C1 segment of cervical spinal cord (tissue), 14 donors: ENCODE data around the gene KITLG.
"Not testable (repeated sequence)": the region's sequence is repeated elsewhere in the genome, so short reads cannot be mapped to it uniquely, and the experiment has no call there.

ENCODE experiments used
- DNase-seq, 14 donors: peaks; one replicate each; lab custom pipeline; 2025; lab: John Stamatoyannopoulos, UW

KITLG gene

DNA sequence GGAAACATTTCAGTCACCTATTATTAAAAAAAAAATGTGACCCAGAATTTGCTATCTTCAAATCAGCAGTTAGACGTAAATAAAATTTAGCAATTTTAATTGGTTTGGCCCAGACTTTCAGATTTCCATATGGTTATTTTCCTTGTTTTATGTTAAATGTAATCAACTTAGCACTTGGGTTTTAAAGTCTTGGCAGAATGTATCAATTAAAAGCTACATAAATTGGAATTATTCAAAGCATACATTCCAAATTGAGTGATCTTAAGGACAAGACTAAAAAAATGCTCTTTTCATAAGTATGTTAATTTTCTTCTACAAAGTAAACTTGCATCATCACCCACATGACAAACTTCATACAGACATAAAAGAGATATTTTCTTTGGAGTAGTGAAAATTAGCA, 3.4 kb downstream of the KITLG start:
- no peak for DNase-seq

DNA sequence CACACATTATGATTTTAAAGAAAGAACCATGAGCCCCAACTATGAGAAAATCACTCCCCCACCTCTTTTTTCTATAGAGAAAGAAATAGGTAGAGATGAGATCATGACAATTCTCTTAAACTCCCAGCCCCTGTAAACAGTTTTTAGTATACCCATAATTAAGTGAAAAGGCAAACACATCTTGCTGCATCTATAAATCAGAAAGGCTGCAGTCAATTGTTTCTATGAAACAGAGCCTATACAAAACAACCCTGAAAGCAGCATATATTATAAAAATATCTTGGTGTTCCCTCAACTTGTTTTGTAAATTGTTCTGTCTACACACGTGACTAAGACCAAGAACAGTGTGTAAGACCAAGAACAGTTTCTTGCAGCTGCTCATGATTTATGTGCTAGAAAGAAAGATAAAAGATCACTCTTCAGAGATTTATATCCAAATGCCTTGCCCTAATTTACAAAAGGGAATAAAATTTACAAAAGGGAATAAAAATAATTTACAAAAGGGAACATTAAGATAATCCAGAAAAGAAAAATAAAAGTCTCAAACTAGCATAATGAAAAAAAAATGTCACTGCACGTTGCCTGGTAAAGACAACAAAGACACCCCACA, 4.8 kb downstream of the KITLG start:
- DNase-seq, result no peak

DNA sequence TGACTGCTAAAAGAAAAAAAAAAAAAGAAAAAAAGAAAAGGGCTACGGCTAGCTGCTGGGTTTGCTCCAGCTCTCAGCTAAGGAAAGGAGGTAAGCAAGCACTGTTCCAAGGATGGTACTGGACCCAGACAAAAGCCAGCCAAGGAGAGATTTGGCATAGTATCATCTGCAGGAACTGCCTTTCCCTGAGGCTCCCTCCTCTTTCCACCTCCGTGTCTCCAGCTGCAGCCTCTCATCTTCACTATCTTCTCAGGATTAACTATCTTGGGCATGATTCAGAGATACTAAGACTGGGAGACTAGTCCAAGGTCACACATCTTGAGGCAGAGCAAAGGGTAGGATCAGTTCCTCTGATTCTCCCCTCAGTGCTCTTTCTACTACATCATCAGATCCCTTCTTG, 6.0 kb downstream of the KITLG start:
- DNase-seq, result no peak

DNA sequence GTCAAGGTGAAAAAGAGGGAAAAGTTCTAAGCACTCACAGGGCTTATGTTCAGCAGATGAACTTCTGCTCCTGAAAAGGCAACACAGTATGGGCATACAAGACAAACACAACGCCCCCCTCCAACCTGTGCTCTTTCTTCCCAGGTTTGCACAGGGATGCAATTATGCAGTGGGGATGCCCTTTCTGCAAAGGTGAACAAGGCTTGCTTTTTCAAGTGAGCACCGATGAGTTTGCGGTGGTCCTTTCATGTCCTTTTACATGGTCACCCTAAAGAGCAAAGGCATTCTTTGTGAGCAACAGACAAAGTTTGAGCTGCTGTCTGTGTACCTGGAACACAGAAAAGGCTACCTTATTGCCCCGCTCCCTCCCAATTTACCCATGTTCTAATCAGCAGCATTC, 6.7 kb downstream of the KITLG start:
- no peak for DNase-seq

DNA sequence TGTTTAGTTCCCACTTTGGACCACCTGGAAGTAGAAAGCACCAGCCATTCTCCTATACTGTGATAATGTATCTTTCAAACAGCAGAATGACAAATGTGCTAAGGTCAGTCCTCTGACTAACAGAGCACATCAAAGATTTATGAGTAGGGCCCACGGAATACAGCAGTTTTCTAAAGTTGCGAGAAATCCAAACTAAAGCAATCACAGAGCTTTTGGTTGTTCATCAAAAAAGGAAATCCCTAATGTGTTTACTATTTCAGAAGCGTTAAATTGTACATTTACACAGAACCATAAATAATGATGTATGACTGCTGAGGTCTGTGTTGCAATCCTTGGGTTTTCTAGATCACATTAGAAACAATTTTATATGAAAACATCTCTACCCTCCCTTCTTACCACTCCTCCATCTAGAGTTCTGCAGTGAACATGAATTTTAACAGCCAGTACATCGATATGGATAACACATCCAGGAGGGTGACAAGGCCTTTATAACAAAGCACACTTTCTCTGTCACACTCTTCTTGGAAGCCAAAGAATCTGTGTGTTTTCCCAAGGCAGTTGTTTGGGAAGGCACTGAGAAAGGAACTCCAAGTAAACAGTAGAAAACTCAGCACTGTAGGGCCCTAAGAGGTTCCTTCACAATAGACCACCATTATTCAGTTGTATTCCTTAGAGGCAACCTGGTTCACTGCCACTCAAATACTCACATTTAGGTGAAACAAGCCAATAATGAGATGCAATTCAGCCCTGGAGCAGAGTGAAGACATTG, 7.3 kb downstream of the KITLG start:
- DNase-seq, result no peak

DNA sequence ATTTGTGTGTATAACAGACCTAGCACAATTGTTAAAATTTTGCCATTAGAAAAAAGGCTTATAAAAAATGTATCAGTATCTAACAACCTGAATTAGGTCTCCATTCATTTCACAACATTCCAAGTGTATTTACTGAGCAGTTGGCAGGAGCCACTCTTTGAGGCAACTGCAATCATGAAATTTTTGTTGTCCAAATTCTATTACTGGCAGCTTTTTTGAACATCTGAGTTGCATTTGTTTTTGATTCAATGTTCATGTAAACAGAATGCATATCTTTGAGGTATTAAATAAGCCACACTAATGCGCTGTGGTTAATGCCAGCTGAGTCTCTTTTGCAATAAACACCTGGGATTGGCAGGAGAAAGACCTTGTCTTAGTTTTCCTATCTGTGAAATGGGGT, 8.7 kb downstream of the KITLG start:
- DNase-seq, result no peak

DNA sequence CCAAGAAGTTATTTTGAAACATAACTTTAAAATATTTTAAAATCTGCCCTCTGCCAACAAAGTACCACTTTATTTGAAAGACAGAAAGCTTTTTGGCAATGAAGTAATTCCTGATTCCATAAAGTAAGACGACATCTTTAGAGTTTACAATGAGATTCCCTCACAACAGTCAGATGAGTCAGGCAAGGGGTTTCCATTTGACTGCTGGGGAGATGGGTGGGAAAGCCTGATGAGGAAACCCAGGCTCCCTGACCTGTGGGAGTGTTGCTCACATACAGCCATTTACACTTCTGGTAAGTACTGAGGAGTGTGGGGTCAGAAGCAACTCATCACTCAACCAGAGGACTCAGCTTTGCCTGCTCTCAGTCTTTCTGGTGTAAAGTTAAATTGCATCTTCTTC, 10.2 kb downstream of the KITLG start:
- no peak for DNase-seq

DNA sequence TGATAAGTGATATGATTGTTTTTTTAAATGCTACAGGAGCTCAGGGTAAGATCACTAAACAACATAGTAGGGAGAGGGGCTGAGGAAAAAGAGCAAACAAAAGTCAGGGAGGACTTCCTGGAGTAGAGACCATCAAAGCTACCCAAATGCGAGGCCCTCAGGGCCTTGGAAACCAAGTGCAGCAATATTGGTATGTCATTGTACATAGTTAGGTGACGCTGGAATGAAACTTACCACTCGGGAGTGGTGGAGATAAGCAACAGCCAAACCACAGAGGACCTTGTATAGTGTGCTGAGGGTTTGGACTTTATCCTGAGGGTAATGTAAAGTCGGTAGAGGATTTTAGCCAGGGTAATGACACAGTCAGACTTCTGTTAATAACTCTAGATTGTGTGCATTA, 13.8 kb downstream of the KITLG start:
- DNase-seq, result no peak

DNA sequence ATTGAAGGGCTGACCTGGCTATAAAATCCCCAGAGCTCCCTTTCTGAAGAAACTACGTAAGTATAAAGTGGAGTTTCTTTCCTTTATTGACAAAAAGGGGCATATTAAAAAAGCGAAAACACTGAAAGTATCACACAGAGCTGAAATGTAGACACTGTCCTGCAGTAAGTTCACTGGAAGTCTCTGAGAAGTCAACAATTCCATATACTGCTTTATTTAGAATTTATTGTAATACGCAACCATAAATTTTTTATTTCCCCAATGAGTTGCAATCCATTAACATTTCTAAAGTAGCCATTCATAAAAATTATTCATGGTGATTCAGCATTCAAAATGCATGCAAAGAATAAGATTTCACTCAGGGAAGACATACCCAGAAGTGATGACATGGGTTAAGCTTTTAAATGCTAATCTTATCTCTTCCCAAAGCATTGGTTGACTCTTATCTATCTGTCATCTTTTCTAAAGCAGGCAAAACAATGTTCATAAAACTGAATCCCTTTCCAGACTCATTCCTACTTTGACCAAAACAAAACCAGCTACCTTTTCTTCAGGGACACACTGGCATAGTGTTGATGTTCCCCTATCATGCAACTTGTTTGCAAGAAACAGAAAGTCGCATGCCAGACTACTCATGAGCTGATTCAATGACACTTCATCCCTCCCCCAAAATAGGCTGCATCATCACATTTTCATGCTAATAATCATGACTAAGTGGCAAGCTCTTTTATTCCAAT, 17.3 kb downstream of the KITLG start:
- DNase-seq, result no peak

DNA sequence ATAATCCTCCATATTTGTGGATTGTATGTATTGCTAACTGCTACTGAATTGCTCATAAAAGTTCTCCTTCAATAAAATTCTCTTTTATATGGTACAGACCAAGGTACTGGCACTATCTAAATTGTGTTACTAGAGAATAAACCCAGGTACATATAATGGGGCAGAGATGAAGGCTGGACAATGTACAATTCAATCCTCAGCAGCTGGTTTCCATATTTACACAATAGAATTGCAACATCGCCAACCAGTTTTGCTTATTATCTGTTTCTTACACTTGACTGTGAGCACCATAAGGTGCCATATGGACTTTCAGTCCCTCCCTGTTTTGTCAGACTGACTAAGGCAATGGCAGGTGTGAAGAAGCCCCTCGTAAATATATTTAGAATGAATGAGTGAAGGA, 18.1 kb downstream of the KITLG start:
- no peak for DNase-seq

DNA sequence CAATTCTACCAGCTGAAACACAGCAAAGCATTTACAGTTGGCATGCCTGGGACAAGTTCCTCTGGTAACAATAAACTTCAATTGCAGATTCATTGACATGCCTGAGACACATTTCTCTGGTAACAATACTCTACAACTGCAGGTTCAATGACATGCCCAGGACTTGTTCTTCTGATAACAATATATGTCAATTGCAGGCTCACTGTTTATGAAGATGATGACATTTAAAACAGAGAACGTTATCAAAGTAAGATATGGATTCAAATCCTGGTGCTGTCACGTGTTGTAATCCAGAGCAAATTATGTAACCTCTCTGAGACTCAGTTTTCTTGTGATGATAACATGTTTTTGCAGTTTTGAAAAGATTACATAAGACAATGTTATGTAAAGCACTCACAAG, 20.5 kb downstream of the KITLG start:
- DNase-seq, result no peak

DNA sequence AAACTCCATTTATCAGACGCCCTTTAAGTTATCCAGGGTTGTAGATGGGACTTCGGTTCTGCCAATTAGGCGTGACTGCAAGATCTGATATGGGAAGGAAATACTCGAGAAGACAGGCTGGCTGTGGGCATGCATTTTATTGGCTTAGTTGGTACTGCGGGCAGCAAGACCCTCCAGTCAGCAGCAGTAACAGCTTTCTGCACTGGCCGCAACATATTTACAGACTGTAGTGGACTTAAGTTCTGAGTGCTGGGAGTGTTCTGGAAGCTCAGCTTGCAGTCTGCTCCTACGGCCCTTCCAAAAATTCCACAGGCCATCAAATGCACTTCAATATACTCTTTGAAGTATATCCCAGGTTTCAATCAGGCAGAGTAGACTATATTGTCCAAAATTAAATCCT, 21.1 kb downstream of the KITLG start:
- no peak for DNase-seq

DNA sequence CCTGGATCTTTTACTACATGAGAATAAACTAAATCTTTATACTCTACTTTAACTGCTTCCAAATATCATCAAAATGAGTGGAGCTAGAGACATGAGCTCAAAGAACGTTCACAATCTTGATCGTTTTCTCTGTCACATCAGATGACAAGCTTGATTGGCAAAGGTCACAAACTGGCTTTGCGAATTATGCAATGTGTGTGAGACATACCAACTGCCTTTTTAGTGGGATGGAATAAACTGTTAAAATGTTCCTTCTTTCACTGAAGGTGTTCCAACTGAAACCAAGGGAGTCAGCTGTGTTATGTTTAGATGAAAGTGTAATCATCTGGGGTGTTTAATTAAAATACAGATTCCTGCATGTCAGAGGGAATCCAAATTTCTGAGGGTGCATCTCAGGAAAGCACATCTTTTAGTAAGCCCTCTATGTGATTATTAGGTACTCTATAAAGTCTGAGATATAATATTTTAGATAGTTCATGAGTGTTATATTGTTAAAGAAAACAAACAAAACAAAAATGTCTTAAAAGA, 21.9 kb downstream of the KITLG start:
- DNase-seq, result no peak

DNA sequence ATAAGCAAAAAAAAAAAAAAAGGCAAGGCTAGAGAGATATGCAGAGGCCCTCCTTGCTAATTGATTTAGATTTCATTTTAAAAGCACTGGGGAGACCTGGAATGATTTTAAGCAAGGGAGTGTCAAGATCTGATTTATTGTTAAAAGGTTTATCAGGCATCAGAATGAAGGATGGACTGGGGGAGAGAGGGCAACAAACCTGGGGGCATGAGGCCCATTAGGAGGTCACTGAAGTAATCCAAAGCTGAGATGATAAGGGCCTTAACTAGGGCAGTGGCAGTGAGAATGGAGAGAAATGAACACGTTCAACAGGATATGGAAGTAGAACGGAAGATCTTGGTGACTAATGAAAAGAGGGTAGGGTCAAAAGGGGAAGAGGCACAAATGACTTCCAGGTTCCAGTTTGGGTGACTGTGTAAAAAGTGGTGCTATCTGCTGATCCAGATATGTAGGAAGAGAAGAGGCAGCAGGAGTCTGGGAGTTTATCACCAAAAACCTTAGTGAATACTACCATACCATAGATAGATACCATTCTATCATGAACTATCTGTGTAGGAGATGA, 24.0 kb downstream of the KITLG start:
- DNase-seq, result no peak

DNA sequence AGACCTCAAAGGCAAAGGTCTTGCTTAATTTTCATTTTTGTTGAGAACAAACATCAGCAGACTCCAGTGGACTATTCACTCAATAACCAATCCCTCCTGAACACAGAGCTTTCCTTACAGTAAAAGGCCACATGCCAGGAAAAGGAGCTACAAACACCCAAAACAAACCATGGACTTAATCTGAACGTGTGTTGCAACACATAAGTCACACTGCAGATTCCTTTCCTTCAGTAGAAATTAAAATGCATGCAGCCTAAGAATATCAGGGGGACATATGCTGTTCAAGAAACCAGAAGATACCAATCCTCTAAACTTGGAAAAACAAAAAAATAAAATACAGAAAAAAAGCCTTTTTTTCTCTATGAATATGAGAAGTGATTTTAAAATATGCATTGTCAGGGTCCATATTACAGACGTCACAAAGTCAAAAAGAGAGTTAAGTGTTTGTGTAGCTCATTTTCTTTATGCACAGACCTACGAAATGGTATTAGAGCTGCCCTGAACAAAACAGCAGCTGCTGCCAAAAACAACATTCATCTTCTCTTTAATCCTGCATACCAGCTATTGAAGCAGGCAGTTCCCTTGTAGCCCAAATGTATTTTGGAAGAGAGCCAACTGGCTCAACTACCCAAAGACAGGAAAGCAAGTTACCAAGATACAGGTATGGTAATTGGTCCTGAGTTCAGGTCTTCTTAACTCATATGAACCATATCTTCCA, 26.2 kb downstream of the KITLG start:
- DNase-seq, result no peak

DNA sequence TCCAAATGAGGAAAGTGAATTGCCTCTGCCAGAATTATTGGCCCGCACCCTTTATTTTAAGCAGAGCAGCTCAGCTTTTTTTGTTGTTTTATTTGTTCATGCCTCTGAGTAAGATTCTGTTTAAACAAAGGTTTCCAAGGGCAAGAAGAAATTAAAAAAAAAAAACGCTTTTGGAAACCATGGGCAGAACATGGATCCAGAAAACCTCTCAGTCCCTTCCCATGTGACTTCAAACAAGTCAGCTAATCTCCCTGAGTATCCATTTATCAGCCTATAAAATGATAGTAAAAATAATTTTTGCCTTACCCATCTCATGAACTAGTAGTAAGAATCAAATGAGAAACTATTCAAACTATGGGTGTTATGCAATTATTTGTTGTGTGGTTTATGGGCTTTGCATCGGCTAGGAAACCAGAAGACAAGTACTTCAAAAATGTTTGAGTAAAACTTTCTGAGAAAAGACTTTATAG, 27.6 kb downstream of the KITLG start:
- DNase-seq, result no peak

DNA sequence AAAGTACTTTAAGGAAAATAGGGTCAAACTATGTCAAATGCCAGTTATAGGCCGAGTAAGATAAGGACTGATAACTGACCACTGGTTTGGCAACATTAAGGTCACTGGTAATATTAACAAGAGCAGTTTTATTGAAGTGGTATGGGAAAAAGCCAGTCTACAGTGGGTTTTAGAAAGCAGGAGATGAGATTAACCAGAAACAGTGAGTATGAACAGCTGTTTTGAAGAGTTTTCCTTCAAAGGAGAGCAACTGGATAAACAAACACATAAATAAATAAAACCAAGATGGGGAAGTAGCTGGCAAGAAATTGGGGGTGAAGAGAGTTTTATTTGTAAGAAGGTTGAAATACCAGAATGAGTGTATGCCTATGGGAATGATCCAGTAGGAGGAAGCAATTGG, 30.3 kb downstream of the KITLG start:
- DNase-seq, result no peak

DNA sequence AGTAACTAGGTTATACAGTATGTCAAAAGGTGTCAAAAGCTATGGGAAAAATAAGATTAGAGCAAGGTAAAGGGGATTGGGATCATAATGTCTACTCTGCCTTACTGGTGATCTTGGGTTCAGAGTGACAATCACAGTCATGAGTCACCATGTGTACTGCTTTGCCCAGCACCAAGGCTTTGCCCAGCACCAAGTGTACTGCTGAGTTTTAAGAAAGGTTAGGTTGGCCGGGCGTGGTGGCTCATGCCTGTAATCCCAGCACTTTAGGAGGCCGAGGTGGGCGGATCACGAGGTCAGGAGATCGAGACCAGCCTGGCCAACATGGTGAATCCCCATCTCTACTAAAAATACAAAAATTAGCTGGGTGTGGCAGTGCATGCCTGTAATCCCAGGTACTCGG, 32.3 kb downstream of the KITLG start:
- not testable (repeated sequence) for DNase-seq

DNA sequence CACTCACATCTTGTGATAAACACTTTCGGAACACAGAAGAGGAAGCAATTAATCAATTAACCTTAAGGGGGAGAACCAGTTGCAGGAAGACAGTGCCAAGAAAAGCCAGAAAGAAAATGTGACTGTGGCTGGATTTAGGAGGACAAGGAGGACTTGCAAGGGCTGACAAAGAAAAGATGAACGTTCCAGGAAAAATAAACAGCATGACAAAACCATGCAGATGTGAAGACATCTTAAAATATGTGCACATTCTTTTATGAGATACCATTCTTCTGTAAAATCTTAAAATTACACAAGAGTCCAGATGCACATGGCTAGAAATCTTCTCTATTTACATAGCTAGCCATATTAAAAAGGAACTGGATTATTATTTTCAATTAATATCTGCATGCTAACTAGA, 33.4 kb downstream of the KITLG start:
- DNase-seq, result no peak

DNA sequence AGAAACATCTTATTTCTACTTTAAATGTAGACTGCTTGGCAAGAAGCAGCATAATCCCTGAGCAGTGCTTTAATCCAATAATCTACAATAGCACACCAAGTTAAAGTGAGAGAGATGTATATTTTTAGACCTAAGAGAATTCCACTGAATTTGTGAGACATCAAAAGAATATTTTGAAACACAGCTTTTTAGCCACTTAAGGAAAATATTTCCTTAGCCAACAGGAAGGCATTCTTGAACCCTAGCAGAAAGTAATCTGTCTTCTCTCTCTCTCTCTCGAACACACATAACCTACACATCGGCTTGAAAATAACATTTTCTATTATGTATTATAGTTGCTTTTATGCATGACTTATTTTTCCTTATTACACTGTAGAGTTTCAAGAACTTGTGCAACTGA, 34.0 kb downstream of the KITLG start:
- no peak for DNase-seq
